Sigmoid colon (tissue), 4 donors: ENCODE measurements around the gene PSMD7.

Experiments used
- EP300 ChIP-seq, 4 donors: sonication (generic); formaldehyde crosslinking; IDR thresholded peaks; one replicate each; pipeline ENCODE4 v1.6.1; 2017; ENCODE audit warnings: antibody characterized with exemption in 4 of 4
- POLR2A ChIP-seq, 2 donors: fragments of 450-650 bp; IDR thresholded peaks; one replicate each; pipeline ENCODE4 v1.6.1; 2016; ENCODE audit warnings: antibody characterized with exemption in 2 of 2, mild to moderate bottlenecking in 2 of 2, moderate library complexity in 2 of 2
- POLR2AphosphoS5 ChIP-seq, 4 donors: sonication (generic); formaldehyde crosslinking; IDR thresholded peaks; one replicate each; pipeline ENCODE4 v1.6.1; 2017; ENCODE audit warnings: antibody characterized with exemption in 4 of 4
- TF ChIP-seq, protein P1 (sequence below), 4 experiments: fragments of 450-650 bp in 3 of 4; fragments of 200-600 bp in 1 of 4; IDR thresholded peaks; one replicate each; pipeline ENCODE4 v1.5.1; 2016 to 2019; ENCODE audit warnings: antibody characterized with exemption in 4 of 4, mild to moderate bottlenecking in 3 of 4, moderate library complexity in 2 of 4

DNA sequence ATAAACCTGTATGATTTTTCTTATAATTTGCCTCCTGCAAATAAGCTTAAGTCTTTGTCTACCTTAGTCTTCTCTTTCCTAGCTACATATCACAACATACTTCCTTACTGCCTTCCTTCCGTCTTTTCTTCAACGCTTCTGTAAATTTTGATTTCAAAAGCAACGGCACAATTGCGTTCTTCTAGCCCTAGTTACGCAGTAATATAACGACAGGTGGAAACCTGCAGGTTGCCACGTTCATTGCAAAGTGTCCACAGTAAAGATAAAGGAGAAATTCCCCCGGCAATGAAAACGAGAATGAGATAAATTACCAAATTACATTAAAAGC, 546 bp upstream of the PSMD7 start:
- no peak for TF ChIP-seq EP300 (IDR thresholded peaks at IDR 0.05)
- TF ChIP-seq, protein P1, sequence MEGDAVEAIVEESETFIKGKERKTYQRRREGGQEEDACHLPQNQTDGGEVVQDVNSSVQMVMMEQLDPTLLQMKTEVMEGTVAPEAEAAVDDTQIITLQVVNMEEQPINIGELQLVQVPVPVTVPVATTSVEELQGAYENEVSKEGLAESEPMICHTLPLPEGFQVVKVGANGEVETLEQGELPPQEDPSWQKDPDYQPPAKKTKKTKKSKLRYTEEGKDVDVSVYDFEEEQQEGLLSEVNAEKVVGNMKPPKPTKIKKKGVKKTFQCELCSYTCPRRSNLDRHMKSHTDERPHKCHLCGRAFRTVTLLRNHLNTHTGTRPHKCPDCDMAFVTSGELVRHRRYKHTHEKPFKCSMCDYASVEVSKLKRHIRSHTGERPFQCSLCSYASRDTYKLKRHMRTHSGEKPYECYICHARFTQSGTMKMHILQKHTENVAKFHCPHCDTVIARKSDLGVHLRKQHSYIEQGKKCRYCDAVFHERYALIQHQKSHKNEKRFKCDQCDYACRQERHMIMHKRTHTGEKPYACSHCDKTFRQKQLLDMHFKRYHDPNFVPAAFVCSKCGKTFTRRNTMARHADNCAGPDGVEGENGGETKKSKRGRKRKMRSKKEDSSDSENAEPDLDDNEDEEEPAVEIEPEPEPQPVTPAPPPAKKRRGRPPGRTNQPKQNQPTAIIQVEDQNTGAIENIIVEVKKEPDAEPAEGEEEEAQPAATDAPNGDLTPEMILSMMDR (IDR thresholded peaks at IDR 0.05), result no peak
- no peak for TF ChIP-seq POLR2A (IDR thresholded peaks at IDR 0.05)
- TF ChIP-seq POLR2AphosphoS5 (IDR thresholded peaks at IDR 0.05), result no peak
